ENCODE measurements around the gene LRRN2.
A peak's percentile ranks its signal among the peaks of the same experiment; 100 is the strongest.

Gene LRRN2

DNA sequence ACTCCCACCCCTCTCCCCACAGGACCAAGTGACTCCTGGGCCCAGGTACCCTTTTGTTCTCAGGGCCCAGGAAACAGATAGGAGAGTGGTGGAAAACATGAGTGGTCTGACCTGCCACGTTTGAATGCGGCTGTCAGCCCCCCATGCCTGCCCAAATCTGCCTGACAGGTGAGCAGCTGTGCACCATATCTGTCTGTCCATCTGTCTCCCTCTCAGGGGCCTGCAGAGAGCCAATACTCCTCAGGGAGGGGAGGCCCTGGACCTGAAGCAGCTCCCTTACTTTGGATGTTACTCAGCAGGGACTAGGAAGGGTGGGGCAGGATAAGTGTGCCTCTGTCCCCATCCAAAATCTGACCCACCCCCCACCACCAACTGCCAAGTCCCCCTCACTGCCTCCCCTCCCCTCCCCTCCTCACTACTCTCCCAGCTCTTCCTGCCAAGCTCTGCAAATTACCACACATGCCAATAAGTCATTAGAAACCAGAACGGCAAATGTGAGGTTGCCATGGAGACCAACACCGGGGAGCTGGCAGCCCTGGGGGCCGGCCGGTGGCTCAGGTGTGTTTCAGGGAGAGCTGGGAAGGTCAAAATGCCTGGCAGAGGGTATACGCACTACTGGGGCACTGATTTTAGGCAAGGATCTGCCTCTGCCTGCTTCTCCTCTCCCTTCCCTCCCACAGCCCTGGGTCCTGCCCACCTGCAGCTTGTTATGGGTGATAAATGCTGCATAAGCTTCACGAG, 11.5 kb downstream of the LRRN2 start:
- no peak overlapping the region for H3K4me3 ChIP-seq (ENCODE audit: low read depth, low read length)
- TF ChIP-seq, protein P1, sequence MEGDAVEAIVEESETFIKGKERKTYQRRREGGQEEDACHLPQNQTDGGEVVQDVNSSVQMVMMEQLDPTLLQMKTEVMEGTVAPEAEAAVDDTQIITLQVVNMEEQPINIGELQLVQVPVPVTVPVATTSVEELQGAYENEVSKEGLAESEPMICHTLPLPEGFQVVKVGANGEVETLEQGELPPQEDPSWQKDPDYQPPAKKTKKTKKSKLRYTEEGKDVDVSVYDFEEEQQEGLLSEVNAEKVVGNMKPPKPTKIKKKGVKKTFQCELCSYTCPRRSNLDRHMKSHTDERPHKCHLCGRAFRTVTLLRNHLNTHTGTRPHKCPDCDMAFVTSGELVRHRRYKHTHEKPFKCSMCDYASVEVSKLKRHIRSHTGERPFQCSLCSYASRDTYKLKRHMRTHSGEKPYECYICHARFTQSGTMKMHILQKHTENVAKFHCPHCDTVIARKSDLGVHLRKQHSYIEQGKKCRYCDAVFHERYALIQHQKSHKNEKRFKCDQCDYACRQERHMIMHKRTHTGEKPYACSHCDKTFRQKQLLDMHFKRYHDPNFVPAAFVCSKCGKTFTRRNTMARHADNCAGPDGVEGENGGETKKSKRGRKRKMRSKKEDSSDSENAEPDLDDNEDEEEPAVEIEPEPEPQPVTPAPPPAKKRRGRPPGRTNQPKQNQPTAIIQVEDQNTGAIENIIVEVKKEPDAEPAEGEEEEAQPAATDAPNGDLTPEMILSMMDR (IDR thresholded peaks at IDR 0.05; ENCODE audit: low read depth, low read length) = no peak
- no peak for DNase-seq (ENCODE audit: low read depth, low spot score)
- in situ Hi-C loops (cut with HindIII; ENCODE audit: low sequenced_read_pairs) = no loop called here

DNA sequence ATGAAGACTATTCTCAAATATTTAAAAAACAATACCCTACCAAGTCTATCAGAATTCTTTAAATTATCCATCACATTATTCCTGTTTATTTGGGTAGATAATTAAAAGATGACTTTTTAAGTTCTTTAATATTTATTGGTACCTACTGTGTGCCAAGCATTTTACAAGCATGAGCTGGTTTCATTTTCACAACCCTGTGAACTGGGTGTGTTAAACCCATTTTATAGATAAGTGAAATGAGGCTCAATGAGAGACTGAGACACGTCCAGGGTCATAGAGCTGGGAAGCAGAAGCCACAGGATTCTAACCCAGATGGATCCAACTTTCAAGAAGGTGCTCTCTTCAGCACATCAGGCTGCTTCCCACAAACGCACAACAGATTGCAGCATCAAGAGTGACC, 12.3 kb downstream of the LRRN2 start:
- no peak for DNase-seq (ENCODE audit: low read depth, low spot score)
- H3K4me3 ChIP-seq (ENCODE audit: low read depth, low read length) = no peak overlapping the region
- in situ Hi-C loops (cut with HindIII; ENCODE audit: low sequenced_read_pairs) = no loop called here
- TF ChIP-seq, protein P1 (IDR thresholded peaks at IDR 0.05; ENCODE audit: low read depth, low read length) = no peak

DNA sequence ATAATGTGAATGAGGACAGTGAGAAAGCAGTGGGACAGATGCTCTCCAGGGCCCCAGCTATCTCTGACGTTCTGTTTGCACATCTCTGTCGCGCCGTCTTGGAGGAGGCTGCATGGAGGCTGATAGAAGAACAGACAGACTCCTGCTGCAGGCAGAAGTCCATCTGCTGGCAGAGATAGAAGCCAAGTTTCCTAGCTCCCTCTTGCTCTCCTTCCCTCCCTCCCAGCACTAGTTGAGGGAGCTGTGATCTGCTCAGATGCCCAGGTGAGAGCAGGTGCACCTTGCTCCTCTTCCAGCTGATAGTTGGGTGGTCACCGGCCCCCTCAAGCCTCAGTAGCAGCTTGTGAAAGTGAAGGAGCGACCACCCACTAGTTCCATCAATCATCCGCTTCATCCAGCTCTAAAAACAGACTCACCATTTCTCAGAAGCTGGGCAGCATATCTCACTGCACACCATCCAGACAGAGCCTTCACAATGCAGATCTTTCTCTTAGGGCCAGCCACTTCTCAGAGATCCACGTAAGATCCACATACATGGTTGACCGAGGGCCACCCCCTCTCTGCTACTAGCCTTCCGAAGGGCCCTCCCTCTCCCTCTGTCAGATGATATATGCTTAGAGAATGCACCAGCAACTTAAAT, 12.9 kb downstream of the LRRN2 start:
- no peak overlapping the region for H3K4me3 ChIP-seq (ENCODE audit: low read depth, low read length)
- in situ Hi-C loops (cut with HindIII; ENCODE audit: low sequenced_read_pairs) = no loop called here
- TF ChIP-seq, protein P1 (IDR thresholded peaks at IDR 0.05; ENCODE audit: low read depth, low read length) = no peak
- DNase-seq (ENCODE audit: low read depth, low spot score) = no peak

DNA sequence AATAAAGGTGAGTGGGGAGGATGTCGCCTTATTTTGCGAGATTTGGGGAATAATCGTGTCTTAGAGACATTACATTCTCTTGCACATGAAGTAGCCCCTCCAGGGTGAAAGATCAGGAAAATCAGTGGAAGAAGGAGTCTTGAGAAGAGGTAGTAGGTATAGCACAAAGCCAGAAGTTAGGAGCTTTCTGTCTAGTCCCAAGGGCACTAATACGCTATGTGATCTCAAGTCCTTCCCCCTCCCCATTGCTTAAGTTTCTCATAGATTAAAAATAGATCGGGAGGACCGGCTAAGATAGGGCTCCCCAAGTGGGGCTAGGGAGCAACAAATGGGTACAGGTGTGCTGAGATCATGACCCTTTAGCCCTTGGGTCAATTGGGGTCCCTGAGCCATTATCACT, 13.5 kb downstream of the LRRN2 start:
- DNase-seq (ENCODE audit: low read depth, low spot score) = no peak
- no peak overlapping the region for H3K4me3 ChIP-seq (ENCODE audit: low read depth, low read length)
- TF ChIP-seq, protein P1 (IDR thresholded peaks at IDR 0.05; ENCODE audit: low read depth, low read length) = no peak
- in situ Hi-C loops (cut with HindIII; ENCODE audit: low sequenced_read_pairs) = no loop called here

DNA sequence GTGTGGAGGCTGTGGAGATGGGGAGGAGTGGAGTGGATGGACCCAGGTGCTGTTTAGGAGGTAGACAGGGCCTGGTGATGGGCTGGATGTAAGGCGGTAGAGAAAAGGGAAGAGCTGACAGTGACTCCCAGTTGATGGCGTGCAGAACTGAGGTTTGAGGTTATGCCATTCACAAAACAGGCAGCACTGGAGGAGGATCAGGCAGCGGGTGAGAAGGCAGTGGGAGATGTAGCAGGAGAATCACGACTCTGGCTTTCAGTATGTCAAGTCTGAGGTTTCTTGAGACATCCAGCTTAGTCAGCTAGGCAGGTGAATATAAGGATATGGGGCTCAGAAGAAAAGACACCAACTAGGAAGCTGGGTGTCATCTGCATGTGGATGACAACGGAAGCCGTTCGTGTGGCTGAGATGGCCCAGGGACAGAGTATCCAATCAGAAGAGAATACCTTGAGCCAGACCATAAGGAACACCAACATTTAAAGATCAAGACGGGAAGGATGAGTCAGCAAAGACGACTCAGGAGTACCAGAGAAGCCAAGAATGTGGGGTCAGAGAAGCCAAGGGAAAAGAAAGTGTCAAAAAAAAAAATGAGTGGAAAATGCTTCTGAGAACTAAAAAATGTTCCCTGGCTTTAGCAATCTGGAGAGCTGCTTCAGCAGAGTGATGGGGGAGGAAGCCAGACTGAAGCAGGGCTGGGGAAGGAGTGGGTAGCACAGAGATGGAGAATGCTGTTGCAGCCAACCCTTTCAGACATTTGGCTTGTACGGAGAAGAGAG, 15.2 kb downstream of the LRRN2 start:
- in situ Hi-C loops (cut with HindIII; ENCODE audit: low sequenced_read_pairs) = no loop called here
- H3K4me3 ChIP-seq (ENCODE audit: low read depth, low read length) = no peak overlapping the region
- DNase-seq (ENCODE audit: low read depth, low spot score) = peak; percentile 6
- TF ChIP-seq, protein P1 (IDR thresholded peaks at IDR 0.05; ENCODE audit: low read depth, low read length) = no peak

DNA sequence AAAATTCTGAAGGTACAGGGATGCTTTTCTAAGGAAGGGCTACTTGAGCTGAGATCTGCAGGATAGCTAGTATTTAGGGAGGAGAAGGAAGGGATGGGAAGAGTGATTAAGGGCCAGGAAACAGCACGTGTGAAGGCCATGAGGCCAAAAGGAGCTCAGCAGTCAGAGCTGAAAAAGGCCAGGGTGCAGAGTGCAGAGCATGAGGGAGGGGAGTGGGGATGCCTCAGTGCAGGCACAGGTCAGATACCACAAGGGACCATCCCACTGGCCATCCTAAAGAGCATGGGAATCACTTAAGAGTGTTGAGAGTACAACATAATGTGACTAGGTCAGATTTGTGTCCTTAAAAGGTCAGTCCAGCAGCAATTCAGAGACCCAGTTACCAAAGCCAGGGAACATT, 16.0 kb downstream of the LRRN2 start:
- TF ChIP-seq, protein P1 (IDR thresholded peaks at IDR 0.05; ENCODE audit: low read depth, low read length) = no peak
- DNase-seq (ENCODE audit: low read depth, low spot score) = no peak
- no peak overlapping the region for H3K4me3 ChIP-seq (ENCODE audit: low read depth, low read length)
- in situ Hi-C loops (cut with HindIII; ENCODE audit: low sequenced_read_pairs) = no loop called here

All from astrocyte of the spinal cord (primary cell).